Measurements from ENCODE around the gene WDR72.

DNA sequence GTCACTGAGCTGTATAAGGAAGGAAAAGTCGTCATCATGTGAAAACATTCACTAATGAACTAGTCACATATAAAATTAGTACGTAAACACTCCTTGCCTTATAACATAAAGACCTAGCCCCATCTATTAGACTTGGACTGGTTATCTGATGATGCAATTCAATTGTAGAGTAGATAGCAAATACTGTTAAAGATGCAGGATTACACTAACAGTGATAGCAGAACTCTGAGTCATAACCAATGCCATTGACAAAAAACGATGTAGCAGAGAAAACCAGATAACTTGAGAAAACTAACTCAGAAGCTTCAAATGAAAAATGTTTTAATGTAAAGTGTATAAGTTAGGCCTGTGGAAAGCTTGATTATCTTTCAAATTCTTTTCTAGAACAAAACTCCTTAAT is 132.2 kb downstream of the WDR72 start:
- TF ChIP-seq, protein P1, sequence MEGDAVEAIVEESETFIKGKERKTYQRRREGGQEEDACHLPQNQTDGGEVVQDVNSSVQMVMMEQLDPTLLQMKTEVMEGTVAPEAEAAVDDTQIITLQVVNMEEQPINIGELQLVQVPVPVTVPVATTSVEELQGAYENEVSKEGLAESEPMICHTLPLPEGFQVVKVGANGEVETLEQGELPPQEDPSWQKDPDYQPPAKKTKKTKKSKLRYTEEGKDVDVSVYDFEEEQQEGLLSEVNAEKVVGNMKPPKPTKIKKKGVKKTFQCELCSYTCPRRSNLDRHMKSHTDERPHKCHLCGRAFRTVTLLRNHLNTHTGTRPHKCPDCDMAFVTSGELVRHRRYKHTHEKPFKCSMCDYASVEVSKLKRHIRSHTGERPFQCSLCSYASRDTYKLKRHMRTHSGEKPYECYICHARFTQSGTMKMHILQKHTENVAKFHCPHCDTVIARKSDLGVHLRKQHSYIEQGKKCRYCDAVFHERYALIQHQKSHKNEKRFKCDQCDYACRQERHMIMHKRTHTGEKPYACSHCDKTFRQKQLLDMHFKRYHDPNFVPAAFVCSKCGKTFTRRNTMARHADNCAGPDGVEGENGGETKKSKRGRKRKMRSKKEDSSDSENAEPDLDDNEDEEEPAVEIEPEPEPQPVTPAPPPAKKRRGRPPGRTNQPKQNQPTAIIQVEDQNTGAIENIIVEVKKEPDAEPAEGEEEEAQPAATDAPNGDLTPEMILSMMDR (IDR thresholded peaks at IDR 0.05), result no peak
- no peak for TF ChIP-seq POLR2A (IDR thresholded peaks at IDR 0.05)

Data from testis (tissue), 2 donors.